NCI-H1930 (cell line): ENCODE data around the gene RBM10.

Source experiments
- DNase-seq, 2 experiments: peaks; one replicate each; lab custom pipeline; 2025; lab: John Stamatoyannopoulos, UW

Gene RBM10

GRCh38 chrX:47146936-47147859 lies 2.2 kb downstream of the RBM10 start:
- DNase-seq: no peak

GRCh38 chrX:47148946-47149345 lies 3.9 kb downstream of the RBM10 start:
- DNase-seq: no peak

- DNase-seq: no peak
These were observed 6.4 kb downstream of the RBM10 start for GRCh38 chrX:47151435-47151834.

- no peak for DNase-seq
These were observed 11.8 kb downstream of the RBM10 start for GRCh38 chrX:47156611-47157520.

- no peak for DNase-seq
These were observed 13.1 kb downstream of the RBM10 start for GRCh38 chrX:47158131-47158530.

GRCh38 chrX:47158781-47159180 lies 13.8 kb downstream of the RBM10 start:
- DNase-seq: no peak

- DNase-seq: no peak
These were observed 15.8 kb downstream of the RBM10 start for GRCh38 chrX:47160781-47161180.

GRCh38 chrX:47162927-47163583 lies 18.0 kb downstream of the RBM10 start:
- no peak for DNase-seq

- DNase-seq: no peak
These were observed 19.4 kb downstream of the RBM10 start for GRCh38 chrX:47164420-47164819.

GRCh38 chrX:47166126-47166525 lies 21.1 kb downstream of the RBM10 start:
- no peak for DNase-seq

GRCh38 chrX:47168495-47169073 lies 23.6 kb downstream of the RBM10 start:
- DNase-seq: no peak

- DNase-seq: no peak
These were observed 24.3 kb downstream of the RBM10 start for GRCh38 chrX:47169273-47169672.

- DNase-seq: no peak
These were observed 24.9 kb downstream of the RBM10 start for GRCh38 chrX:47169726-47170515.

- no peak for DNase-seq
These were observed 26.1 kb downstream of the RBM10 start for GRCh38 chrX:47170861-47171692.

GRCh38 chrX:47171996-47172395 lies 27.0 kb downstream of the RBM10 start:
- DNase-seq: no peak

- DNase-seq: no peak
These were observed 27.5 kb downstream of the RBM10 start for GRCh38 chrX:47172549-47172948.

GRCh38 chrX:47172971-47173792 lies 28.2 kb downstream of the RBM10 start:
- DNase-seq: no peak

GRCh38 chrX:47174376-47174775 lies 29.4 kb downstream of the RBM10 start:
- no peak for DNase-seq

- no peak for DNase-seq
These were observed 30.0 kb downstream of the RBM10 start for GRCh38 chrX:47174846-47175587.
